ENCODE data around the gene MYO7A. TPM values are rescaled to one million over a fixed set of nuclear protein-coding genes. Genes with fewer than 3 reads are reported as not detected.

MYO7A gene
- total and polyA plus RNA-seq, 2 of the 8 experiments (the other 6 are each of a cell fraction or from before 2014, with no cell fraction given) = 1.5 to 1.9 TPM

DNA sequence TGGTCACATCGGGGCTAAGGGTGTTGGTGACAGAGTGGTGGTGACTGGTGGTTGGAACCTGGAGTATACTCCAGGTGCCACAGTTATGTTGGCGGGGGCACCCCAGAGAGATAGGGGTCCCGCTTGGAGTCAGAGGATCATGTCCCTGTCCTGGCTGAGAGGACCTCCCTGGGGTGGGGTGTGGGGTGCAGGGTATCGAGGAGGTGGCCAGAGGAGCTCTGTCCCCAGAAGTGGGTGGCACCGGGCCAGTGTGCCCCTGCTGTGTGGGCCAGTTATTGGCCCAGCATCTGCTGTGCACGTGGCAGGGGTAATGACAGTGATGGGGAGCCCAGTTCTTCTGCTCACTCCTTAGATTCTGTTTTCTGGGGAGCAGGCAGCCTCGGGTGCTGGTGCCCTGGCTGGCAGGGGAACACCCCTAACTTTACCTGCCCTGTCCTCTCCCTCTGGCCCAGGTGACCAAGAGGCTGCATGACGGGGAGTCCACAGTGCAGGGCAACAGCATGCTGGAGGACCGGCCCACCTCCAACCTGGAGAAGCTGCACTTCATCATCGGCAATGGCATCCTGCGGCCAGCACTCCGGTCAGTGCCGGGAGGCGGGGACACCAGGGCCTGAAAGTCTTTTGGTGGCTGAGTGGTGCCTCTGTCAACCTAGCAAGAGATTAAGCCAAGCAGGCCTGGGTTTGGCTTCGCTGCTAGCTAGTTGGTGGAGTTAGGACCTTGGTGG lies 56.3 kb downstream of the MYO7A start (continued):
- TF ChIP-seq PHF8 (conservative IDR thresholded peaks at IDR 0.05; ENCODE audit: low read depth, low read length) = no peak
- TF ChIP-seq, protein P1, sequence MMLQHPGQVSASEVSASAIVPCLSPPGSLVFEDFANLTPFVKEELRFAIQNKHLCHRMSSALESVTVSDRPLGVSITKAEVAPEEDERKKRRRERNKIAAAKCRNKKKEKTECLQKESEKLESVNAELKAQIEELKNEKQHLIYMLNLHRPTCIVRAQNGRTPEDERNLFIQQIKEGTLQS (IDR thresholded peaks at IDR 0.05; ENCODE audit: insufficient read depth, low read depth, low read length) = no peak
- TF ChIP-seq, protein P2, sequence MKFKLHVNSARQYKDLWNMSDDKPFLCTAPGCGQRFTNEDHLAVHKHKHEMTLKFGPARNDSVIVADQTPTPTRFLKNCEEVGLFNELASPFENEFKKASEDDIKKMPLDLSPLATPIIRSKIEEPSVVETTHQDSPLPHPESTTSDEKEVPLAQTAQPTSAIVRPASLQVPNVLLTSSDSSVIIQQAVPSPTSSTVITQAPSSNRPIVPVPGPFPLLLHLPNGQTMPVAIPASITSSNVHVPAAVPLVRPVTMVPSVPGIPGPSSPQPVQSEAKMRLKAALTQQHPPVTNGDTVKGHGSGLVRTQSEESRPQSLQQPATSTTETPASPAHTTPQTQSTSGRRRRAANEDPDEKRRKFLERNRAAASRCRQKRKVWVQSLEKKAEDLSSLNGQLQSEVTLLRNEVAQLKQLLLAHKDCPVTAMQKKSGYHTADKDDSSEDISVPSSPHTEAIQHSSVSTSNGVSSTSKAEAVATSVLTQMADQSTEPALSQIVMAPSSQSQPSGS (IDR thresholded peaks at IDR 0.05; ENCODE audit: low read length) = no peak
